GM19043 (cell line): ENCODE results near the gene P2RX6.
"Not testable (repeated sequence)": the region's sequence is repeated elsewhere in the genome, so short reads cannot be mapped to it uniquely, and the experiment has no call there.

Source experiments
- ATAC-seq: cut with Tn5 transposase; IDR thresholded peaks from one replicate; pipeline ENCODE4 v1.9.1; 2021; ENCODE audit warnings: low read depth; ENCODE audit not compliant: unreplicated experiment

The P2RX6 gene

DNA sequence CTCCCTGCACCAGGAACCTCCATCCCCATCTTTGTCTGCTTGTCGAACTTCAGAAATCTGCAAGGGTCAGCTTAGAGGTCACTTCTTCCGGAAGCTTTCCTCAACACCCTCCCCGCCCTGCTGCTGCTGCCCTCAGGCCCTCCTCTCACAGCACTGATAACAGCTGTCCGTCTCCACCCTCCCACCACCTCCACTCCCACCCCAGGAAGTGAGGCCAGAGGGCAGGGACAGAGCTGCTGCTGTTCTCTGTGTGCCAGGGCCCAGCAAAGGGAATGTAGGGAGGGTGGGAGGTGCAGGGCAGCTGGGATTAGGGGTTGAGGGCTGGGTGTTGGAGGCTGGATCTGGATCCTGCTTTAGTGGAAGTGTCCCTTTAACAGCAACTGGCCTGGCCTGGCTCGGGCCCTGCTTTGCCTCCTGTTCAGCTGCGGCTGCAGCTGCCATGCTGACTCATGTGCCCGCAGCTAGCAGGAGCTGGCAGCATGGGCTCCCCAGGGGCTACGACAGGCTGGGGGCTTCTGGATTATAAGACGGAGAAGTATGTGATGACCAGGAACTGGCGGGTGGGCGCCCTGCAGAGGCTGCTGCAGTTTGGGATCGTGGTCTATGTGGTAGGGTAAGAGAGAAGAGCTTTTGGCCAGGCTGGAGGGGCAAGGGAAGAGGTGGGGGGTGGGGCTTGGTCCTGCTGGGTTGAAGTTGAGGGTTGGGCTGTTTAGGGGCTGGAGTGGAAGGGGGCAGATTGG lies at the start of gene P2RX6:
Gene P2RX6 (plus strand): TSS at position 440 of the 740 bp plus-strand sequence. CDS start 10 bp downstream, at position 450.
- no peak for ATAC-seq

DNA sequence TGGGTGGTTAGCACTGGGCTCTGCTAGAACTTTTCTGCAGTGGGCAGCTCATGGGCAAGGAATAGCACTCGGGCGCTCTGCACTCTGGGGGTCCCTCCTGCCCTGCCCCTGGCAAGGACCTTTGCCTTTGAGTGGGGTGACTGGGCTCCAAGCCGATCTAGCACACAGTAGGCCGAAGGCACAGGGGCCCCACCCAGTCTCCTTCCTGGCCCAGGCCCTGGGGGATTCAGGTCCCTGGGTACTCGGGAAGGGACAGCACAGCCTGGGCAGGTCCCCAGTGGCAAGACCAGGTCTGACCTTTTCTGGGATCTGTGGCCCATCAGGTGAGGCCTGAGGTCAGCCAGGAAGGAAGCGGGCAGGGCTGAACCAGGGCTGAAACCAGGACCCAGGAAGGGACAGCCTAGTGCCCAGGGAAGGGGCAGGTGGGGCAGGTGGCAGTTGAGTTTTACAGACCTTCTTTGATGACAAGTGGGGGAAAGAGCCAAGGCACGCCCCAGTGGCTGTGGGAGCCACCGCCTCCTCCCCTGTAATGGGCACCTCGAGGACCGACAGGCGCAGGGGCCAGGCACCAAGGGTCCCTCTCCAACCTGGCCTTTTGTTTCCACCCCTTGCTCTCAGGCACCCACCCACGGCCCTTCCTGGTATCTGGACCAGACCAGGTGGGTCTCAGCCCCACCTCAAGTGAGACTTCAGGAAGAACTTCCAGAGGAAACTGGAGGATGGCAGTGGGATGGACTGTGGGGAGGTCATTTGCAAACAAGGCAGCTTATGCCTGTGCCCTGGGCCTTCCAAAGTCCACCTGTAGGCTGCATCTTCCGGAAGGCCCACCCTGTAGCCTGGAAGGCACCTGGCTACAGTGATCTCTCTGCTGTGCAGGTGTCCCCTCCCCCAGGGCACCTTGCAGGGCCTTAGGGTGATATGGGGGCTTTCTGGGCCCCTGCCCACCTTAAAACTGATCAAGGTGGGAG lies 48.8 kb upstream of the P2RX6 start:
- no peak for ATAC-seq

DNA sequence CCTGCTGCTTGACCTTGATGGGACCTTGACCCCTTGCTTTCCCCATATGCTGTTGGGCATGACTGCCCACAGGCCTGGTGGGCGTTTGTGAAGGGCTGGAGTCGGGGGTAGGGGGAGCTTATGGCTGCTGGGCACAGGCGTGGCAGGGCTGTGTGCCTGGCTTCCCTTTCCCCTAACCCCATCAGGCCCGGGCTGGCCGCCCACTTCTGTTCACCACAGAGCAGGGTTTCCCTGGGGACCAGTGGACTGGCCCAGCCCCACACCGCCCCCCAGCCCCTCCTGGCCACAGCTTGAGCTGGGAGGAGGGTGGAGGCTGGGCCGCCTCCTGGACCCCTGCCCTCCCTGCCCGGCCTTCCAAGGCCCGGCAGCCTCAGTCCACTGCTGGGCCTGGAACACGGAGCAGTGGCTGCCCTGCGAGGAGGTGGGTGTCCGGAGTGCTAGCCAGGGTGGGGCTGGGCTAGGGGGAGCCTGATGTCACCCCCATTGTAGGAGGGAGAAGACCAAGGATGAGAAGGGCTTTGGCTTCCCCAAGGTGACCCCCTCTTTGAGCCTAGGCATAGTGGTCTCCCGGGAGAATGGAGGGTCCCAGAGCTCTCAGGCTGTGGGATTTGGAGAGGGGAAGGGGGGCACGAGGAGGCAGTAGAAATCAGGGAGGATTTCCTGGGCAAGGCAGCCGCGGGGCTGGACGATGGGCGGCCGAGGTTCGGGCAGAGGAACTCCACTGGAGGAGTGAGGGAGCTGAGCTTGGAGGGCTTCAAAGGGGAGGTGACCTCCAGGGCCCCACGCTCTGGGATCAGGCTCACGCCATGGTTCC lies 47.9 kb upstream of the P2RX6 start, which contains the start of gene AIFM3:
Gene AIFM3 (plus strand): TSS at position 373 of the 814 bp plus-strand sequence. CDS start 690 bp downstream, outside the sequence.
- no peak for ATAC-seq

DNA sequence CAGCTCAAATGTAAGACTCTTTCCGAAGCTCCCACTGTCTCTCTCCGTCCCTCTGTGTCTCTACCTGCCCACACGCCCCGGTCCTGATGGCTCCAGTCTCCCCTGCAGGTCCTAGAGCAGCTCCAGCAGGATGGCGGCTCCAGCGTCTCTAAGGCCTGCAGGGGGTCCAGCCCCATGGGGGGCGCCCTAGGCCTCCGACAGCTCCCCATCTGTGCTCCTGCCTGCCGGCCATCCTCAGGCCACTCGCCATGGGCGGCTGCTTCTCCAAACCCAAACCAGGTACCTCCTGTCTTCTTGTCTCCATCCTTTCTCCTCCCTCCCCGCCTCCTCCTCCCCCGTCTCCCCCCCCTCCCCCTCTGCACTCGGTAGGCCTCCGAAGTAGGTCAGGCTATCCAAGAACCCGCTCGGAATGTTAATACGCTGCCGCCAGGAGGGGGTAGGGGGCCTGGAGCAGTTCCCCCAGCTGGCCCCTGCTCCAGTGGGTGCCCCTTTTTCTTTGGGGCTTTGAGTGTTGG lies 47.2 kb upstream of the P2RX6 start:
- no peak for ATAC-seq

DNA sequence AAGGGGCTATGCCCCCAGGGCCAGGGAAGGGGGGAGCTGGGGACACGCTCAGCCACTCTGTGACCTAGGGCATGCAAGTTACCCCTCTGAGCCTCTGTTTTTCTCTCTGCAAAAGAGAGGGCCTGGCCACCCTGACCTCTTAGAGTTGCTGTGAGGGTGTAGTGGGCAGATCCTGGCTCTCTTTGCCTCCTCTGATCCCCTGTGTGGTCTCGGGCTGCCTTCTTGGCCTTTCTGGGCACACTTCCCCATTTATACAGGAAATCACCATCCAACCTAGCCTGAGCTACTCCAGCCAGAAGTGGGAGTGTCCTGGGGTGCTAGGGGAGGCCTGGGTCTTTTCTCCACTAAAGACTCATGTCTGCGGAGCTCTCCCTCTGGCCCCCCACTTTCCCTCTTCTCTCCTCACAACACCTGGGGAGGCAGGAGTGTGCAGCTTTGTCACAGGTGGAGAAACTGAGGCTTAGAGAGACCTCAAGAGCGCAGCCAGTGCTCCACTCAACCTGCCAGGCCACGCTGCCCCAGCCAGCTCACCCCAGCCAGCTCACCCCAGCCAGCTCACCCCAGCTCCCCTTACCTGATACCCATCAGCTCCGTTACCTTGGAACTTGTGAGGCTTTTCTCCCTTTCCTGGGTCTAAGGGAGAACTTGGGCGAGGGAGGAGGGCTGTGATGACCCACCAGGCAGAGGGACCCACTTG lies 46.5 kb upstream of the P2RX6 start:
- ATAC-seq = no peak

DNA sequence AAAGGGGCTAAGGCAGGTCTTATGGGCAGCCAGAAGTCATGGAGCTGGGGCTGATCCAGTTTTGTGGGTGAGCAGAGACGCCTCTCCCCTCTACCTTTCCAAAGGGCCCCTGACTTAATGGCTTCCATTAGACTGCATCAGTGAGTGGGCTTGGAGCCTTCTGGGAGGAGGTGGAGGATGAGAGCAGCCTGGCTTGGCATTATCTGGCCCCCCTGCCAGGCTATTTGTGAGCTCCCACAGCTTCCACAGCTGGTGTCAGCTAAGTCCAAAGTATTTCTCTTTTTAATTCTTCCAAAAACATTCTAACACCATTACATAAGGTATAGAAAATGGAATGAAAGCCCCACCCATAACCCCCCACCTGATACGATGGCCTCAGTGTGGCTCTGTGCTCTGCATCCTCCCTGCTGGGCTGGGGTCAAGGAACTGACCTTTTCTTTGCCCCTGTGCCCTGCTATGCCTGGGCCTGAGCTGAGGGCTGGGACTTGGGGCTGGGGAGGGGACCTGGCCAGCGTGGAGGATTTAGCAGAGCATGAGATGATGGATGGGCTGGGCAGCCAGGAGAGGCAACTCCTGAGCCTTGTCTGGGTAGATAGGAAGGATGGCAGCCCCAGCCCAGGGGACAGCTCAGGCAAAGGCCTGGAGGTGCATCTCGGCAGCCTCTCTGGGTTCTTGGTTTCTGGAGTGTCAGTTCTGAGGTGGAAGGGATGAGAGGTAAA lies 43.9 kb upstream of the P2RX6 start:
- no peak for ATAC-seq

DNA sequence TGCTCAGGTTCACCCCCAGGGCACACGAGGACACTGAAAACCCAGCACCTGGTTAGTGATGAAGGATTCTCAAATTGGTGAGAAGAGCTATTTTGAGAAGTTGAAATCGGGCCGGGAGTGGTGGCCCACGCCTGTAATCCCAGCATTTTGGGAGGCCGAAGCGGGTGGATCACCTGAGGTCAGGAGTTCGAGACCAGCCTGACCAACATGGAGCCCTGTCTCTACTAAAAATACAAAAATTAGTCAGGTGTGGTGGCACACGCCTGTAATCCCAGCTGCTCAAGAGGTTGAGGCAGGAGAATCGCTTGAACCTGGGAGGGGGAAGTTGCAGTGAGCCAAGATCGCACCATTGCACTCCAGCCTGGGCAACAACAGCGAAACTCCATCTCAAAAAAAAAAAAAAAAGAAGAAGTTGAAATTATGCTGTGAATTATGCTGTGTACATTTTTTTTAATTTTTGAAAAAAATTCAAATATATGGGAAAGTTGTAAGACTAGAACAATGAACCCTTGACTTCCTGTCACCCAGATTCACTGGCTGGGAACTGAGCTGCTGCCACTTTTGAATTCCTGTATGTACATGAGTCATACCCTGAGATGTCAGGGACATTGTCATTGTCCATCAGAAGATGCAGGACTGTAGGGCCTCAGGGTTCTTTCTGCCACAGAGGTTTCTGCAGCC lies 42.8 kb upstream of the P2RX6 start:
- not testable (repeated sequence) for ATAC-seq

DNA sequence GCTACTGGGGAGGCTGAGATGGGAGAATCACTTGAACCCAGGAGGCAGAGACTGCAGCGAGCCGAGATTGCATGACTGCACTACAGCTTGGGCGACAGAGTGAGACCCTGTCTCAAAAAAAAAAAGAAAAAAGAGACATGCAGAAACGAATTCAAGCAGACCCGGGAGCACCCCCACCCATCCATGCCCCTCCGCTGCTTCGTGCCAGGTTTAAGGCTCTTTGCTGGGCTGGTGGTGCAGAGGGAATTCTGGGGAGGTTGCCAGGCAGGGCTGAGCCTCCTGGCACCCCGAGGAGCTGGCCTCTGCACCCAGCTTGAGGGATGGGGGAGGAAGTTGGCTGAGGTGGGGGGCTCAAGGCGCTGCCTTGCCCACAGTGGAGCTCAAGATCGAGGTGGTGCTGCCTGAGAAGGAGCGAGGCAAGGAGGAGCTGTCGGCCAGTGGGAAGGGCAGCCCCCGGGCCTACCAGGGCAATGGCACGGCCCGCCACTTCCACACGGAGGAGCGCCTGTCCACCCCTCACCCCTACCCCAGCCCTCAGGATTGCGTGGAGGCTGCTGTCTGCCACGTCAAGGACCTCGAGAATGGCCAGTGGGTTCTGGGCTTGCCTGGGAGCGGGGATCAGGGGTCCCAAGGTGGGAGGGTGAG lies 41.9 kb upstream of the P2RX6 start:
- no peak for ATAC-seq

DNA sequence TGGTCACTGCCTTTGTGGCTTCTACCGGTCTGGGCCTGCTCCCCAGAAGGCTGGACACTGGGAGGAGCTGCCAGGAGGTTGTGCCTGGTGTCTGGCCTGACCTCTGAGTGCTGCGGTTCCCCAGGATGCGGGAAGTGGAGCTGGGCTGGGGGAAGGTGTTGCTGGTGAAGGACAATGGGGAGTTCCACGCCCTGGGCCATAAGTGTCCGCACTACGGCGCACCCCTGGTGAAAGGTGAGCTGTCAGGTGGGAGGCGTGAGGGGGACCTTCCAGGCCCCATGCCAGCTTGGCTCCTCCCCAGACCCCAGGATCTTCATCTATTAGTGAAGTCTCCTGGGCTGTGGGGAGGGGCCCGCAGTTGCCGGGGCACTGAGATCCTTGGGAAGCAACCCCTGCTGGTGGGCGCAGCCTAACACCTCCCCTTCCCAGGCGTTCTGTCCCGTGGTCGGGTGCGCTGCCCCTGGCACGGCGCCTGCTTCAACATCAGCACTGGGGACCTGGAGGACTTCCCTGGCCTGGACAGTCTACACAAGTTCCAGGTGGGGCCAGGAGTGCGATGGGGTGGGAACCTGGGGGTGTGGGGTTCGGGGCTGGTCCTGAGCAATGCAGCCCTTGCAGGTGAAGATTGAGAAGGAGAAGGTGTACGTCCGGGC lies 41.2 kb upstream of the P2RX6 start:
- no peak for ATAC-seq

DNA sequence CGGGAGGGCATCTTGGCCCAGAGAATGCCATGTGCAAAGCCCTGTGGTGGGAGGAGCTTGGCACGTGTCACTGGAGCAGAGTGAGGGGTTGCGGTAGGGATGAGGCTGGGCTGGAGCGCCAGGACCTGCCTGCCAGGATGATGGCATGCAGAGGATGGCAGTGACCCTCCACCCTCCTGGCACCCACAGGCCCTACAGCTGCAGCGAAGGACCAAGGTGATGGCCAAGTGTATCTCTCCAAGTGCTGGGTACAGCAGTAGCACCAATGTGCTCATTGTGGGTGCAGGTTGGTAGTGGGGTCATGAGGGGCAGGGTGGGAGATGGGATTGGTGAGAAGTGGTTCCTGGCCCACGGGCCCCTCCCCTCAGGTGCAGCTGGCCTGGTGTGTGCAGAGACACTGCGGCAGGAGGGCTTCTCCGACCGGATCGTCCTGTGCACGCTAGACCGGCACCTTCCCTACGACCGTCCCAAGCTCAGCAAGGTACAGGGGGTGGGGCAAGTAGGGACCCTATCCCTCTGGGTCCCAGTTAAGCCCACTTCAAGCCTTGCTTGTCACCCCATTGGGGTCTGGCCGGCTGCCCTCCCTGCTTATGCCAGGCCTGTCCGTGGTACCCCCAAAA lies 40.5 kb upstream of the P2RX6 start:
- no peak for ATAC-seq

DNA sequence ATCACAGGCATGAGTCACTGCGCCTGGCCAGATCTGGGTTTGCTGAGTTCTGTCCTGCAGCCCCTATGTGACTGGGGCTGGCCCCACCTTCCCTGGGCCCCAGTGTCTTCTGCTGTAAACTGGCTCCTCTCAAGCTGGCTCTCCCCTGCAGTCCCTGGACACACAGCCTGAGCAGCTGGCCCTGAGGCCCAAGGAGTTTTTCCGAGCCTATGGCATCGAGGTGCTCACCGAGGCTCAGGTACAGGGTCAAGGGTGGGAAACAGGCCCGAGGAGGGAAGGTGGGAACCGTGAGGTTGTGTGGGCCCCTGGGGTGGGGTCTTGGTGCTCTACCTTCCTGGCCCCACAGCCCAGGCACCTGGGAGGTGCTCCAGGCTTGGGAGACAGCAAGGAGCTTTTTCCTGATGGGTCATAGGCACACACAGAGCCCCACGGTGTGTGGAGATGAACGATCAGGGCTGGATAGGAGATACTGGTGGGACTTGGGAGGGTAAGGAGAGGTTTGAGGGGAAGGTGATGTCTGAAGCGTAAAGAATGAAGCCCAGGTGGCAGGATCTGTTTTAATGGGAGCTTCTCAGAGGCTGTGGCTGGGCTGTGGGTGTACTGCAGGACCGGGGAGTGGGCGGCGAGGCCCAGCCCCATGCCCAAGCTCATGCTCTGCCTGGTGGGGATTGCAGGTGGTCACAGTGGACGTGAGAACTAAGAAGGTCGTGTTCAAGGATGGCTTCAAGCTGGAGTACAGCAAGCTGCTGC lies 39.2 kb upstream of the P2RX6 start:
- ATAC-seq = no peak

DNA sequence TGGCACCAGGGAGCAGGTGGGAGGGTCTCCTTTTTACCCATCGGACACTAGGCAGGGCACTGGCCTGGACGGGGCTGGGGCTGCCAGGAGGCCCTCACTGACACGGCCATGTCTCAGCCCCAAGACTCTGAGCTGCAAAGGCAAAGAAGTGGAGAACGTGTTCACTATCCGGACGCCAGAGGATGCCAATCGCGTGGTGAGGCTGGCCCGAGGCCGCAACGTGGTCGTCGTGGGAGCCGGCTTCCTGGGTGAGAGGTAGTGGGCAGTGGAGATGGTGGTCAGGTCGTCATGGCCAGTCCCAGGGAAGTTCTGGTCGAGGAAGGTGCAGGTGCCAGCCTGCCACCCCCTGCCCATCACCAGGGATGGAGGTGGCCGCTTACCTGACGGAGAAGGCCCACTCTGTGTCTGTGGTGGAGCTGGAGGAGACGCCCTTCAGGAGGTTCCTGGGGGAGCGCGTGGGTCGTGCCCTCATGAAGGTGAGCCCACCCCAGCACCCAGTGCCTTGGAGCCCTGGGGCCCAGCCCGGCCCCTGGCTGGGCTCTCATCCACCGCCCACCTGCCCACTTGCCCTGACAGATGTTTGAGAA lies 38.6 kb upstream of the P2RX6 start:
- no peak for ATAC-seq

DNA sequence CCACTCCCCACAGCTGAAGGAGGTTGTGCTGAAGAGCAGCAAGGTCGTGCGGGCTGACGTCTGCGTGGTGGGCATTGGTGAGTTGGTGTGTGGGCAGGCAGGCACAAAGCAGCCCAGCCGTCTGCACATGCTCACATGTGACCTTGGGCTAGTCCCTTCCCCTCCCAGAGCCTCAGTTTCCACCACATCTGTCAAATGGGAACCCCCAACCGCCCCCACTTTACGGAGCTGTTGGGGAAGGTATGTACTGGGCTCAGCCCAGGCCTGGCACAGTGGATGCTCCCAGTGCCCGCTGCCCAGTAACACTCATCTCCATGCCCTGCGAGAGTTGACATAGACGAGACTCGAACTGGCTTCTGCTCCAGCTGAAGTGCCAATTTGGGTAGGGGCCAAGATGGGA lies 37.9 kb upstream of the P2RX6 start:
- no peak for ATAC-seq

DNA sequence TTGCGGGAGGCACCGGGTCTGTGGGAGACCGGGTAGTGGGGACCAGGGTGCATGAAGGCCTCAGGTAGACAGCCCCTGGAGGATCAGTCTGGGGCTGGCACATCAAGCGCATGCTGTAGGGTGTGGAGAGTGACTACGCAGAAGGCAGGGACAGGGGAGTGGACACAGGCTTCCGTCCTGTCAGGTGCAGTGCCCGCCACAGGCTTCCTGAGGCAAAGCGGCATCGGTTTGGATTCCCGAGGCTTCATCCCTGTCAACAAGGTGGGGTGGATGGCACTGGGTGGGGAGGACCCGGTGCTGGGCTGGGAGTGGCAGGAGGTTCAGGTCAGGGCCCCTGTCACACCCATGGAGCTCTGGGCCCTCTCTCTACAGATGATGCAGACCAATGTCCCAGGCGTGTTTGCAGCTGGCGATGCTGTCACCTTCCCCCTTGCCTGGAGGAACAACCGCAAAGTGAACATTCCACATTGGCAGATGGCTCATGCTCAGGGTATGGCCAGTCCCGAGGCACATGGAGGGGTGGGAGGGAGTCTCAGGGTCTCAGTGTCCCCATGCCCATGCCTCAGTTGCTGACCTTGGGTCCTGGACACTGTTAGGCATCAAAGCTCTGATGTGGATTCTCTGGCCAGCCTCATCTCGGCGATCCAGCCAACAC lies 37.3 kb upstream of the P2RX6 start:
- no peak for ATAC-seq

DNA sequence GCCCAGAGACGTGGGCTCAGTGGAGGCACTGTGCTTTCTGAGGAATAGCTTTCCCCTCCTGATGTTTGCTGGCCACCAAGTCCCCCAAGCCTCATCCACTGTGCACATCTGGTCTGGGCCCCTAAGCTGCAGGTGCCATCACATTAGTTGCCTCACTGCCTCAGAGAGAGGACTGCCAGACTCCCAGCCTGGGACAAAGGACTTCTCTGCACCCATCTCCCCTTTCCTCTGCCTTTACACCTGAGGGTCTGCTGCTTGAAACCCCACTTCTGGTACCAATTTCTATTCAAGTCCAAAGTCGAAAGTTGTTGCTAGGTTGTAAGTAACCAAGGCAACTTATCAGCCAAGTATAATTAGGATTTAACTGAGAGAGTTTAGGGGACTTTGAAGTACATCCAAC lies 36.5 kb upstream of the P2RX6 start:
- ATAC-seq = no peak
